GM23248 (cell line): ENCODE measurements around the gene CAPN2. TPM values are rescaled to one million over a fixed set of nuclear protein-coding genes. Genes with fewer than 3 reads are reported as not detected.

Experiments
- DNase-seq: peaks from one replicate; pipeline ENCODE4 v3.0.0-alpha.2; 2015
- H2AFZ ChIP-seq: fragments of 200-600 bp; sonication (generic); 2 replicates; pipeline ENCODE4 v1.6.1; 2016; ENCODE audit warnings: antibody characterized with exemption
- H3F3A ChIP-seq: fragments of 200-600 bp; sonication (generic); 2 replicates; pipeline ENCODE4 v1.6.1; 2016; ENCODE audit warnings: mild to moderate bottlenecking, antibody characterized with exemption, mixed run types; ENCODE audit not compliant: insufficient read depth
- H3K27ac ChIP-seq: fragments of 200-600 bp; sonication (generic); 2 replicates; pipeline ENCODE4 v1.5.1; 2016; ENCODE audit warnings: mild to moderate bottlenecking
- H3K27me3 ChIP-seq: fragments of 200-600 bp; sonication (generic); replicated peaks from 2 replicates; pipeline ENCODE4 v1.6.1; 2016; ENCODE audit warnings: mild to moderate bottlenecking; ENCODE audit not compliant: insufficient read depth
- H3K36me3 ChIP-seq: fragments of 200-600 bp; sonication (generic); 2 replicates; pipeline ENCODE4 v1.6.1; 2016; ENCODE audit warnings: low read depth, mild to moderate bottlenecking
- H3K4me1 ChIP-seq: fragments of 200-600 bp; sonication (generic); 2 replicates; pipeline ENCODE4 v1.6.1; 2016; ENCODE audit warnings: mild to moderate bottlenecking; ENCODE audit not compliant: insufficient read depth
- H3K4me2 ChIP-seq: fragments of 200-600 bp; sonication (generic); one replicate; pipeline ENCODE4 v1.6.1; 2016; ENCODE audit warnings: mild to moderate bottlenecking; ENCODE audit not compliant: unreplicated experiment
- H3K4me3 ChIP-seq: fragments of 200-600 bp; sonication (generic); 2 replicates; pipeline ENCODE4 v1.5.1; 2016; ENCODE audit warnings: mild to moderate bottlenecking
- H3K79me2 ChIP-seq: fragments of 200-600 bp; sonication (generic); 2 replicates; pipeline ENCODE4 v1.6.1; 2016; ENCODE audit warnings: mild to moderate bottlenecking; ENCODE audit not compliant: insufficient read depth
- H3K9ac ChIP-seq: fragments of 200-600 bp; sonication (generic); 2 replicates; pipeline ENCODE4 v1.6.1; 2016; ENCODE audit warnings: mild to moderate bottlenecking
- H3K9me2 ChIP-seq: fragments of 200-600 bp; sonication (generic); 2 replicates; pipeline ENCODE4 v1.6.1; 2016; ENCODE audit warnings: mixed run types, mild to moderate bottlenecking, moderate library complexity; ENCODE audit not compliant: insufficient read depth
- H3K9me3 ChIP-seq: fragments of 200-600 bp; sonication (generic); one replicate; pipeline ENCODE4 v1.6.1; 2017; ENCODE audit warnings: low read depth
- H4K20me1 ChIP-seq: fragments of 200-600 bp; sonication (generic); 2 replicates; pipeline ENCODE4 v1.6.0; 2016; ENCODE audit not compliant: insufficient read depth
- EZH2 ChIP-seq: fragments of 200-600 bp; sonication (generic); IDR thresholded peaks from 2 replicates; pipeline ENCODE4 v1.6.1; 2018; ENCODE audit warnings: antibody characterized with exemption, mild to moderate bottlenecking; ENCODE audit not compliant: insufficient read depth, poor library complexity, severe bottlenecking
- EZH2phosphoT487 ChIP-seq: fragments of 200-600 bp; sonication (generic); IDR thresholded peaks from 2 replicates; pipeline ENCODE4 v1.6.1; 2018; ENCODE audit warnings: antibody characterized with exemption, moderate library complexity, mild to moderate bottlenecking, low read depth; ENCODE audit not compliant: insufficient read depth
- WGBS, 2 experiments: methylation state at CpG; one replicate each; pipeline ENCODE4 v1.1.6; 2015 to 2017; ENCODE audit warnings: low lambda C conversion rate in 2 of 2, low coverage in 1 of 2; ENCODE audit errors: missing lambda C conversion rate in 2 of 2; 5-methylcytosine and 5-hydroxymethylcytosine counted together
- in situ Hi-C: fragments of 300-500 bp; cut with MboI; formaldehyde crosslinking; loops from 2 replicates; pipeline ENCODE4 v1.15.0; 2020
- polyA plus RNA-seq: library from polyadenylated mRNA; unstranded; fragments of >200 nt; fragmentation: Nextera tagmentation; extraction: Ambion mirVana; gene quantifications from 2 replicates; pipeline ENCODE4 v1.2.1, GENCODE V29; 2016
- total RNA-seq: library from RNA; depleted of rRNA; stranded (reverse); fragments of >200 nt; shearing (Covaris generic); gene quantifications from 2 replicates; pipeline ENCODE4 v1.2.3, GENCODE V29; 2014

The CAPN2 gene
- total and polyA plus RNA-seq, 2 experiments from 2014 or later = 214 to 261 TPM

DNA sequence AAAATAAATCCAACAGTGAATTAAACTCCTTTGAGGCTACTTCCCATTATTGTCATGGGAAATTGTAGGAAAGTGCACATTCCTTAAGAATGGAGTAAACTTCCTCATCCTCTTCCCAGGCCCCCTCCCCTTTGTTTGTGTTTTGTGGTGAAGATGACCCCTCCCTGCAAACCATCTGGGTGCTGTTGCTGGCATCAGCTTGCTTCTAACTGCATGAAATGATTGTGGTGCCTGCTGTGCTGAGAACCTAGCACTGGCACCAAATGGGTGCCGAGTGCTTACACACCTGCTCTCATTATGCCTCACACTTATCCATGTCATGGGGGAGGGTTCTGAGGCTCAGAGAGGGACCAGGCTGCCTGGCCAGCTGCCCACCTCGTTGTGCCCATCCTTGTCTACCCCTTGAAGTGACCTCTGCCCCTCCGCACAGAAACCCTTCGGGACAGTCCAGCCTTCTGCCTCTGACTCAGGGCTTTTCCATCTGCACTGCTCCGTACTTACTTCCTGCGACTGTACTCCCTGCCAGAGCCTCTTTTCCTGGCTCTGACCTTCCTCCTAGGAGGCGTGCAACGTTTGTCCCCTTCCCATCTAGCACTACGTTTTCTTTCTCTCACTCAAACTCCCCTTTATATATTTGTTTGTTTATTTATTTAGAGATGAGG, 30.6 kb downstream of the CAPN2 start:
- peaks cover 41% of the 10 kb centered on the region for H3F3A ChIP-seq
- no peak overlapping the region for H3K4me3 ChIP-seq
- no peak for DNase-seq
- peaks cover 7% of the 10 kb centered on the region for H3K4me1 ChIP-seq
- no peak overlapping the region for H3K9ac ChIP-seq
- H2AFZ ChIP-seq = no peak overlapping the region
- H3K9me2 ChIP-seq = no peaks in the 10 kb centered on the region
- no peak for TF ChIP-seq EZH2phosphoT487
- no peak for TF ChIP-seq EZH2
- no peaks in the 10 kb centered on the region for H3K27me3 ChIP-seq
- H4K20me1 ChIP-seq = no peaks in the 10 kb centered on the region
- H3K27ac ChIP-seq = no peak overlapping the region
- 60 to 74% methylated on average over 8 to 9 of the region's 9 CpGs for WGBS, 2 experiments
- in situ Hi-C loops = no loop called here
- no peaks in the 10 kb centered on the region for H3K9me3 ChIP-seq
- peaks cover 26% of the 10 kb centered on the region; the same call in 1 of the 2 replicates for H3K36me3 ChIP-seq
- H3K4me2 ChIP-seq = no peak overlapping the region
- peaks cover 68% of the 10 kb centered on the region for H3K79me2 ChIP-seq

DNA sequence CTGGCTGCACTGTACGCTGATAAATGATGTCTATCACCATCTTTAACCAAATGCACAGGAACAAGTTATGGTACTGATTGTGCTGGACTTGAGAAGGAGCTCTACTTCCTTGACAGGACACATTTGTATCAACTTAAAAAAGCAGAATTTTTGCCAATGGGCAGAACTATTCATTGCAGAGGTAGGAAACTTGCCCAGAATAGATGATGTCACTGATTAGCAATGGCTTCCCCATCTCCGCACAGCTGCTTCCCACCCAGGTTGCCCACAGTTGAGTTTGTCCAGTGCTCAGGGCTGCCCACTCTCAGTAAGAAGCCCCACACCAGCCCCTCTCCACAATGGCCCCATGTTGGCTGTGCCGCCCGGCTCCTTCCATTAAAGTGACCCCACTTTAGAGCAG, 33.4 kb downstream of the CAPN2 start:
- Histone ChIP-seq H3K36me3 (peaks cover 26% of the 10 kb centered on the region; the same call in 1 of the 2 replicates), H3K27me3 (no peaks in the 10 kb centered on the region), H3K27ac (no peak overlapping the region), H3K4me1 (peaks cover 10% of the 10 kb centered on the region), H3K9me3 (no peaks in the 10 kb centered on the region), H3K9me2 (no peaks in the 10 kb centered on the region), H3K4me3 (no peak overlapping the region), H3K79me2 (peaks cover 56% of the 10 kb centered on the region), H3K4me2 (no peak overlapping the region), H2AFZ (no peak overlapping the region), H3F3A (peaks cover 36% of the 10 kb centered on the region), H4K20me1 (no peaks in the 10 kb centered on the region), H3K9ac (no peak overlapping the region)
- TF ChIP-seq EZH2phosphoT487 (no peak), EZH2 (no peak)
- in situ Hi-C loops = no loop called here
- peak; percentile 74 for DNase-seq
- WGBS, 2 experiments = 74 to 80% methylated on average over 4 of the region's 4 CpGs

DNA sequence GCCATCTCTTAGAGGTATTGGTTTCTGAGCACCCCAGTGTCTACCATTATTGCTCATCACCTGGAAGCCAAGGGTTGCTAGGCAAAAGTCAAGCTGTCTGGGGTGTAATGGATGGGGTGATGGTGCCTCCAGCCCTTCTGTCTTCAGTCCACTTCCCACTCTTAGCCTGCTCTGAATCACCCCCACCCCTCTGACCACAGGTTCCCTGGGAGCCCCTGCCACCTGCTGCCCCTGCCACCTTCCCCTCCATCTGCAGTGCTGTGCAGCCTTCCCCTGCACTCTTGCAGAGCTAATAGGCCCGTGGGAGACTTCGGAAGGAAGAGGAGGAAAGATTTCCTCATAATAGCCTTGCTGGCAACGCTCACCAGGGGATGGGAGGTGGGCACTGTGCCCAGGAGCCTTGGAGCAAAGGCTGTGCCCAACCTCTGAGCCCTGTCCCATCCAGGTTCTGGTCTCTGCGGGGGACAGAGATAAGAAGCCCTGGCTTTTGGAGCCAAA, 35.5 kb downstream of the CAPN2 start:
- peak overlapping the region; percentile 2; the same call in 1 of the 2 replicates for H3K27ac ChIP-seq
- H3K9ac ChIP-seq = 0 out of 2 replicates have a peak overlapping the region, but pooled peaks have one; percentile 25
- no peak overlapping the region for H3K4me2 ChIP-seq
- no peaks in the 10 kb centered on the region for H3K9me3 ChIP-seq
- H3K36me3 ChIP-seq = peaks cover 42% of the 10 kb centered on the region; the same call in 1 of the 2 replicates
- WGBS, 2 experiments = 26 to 32% methylated on average over 4 of the region's 4 CpGs
- no peak overlapping the region for H3K4me3 ChIP-seq
- H3K9me2 ChIP-seq = no peaks in the 10 kb centered on the region
- no peaks in the 10 kb centered on the region for H3K27me3 ChIP-seq
- H3F3A ChIP-seq = peaks cover 36% of the 10 kb centered on the region
- in situ Hi-C loops = no loop called here
- no peaks in the 10 kb centered on the region for H4K20me1 ChIP-seq
- peak; percentile 48 for DNase-seq
- no peak overlapping the region for H2AFZ ChIP-seq
- peaks cover 10% of the 10 kb centered on the region for H3K4me1 ChIP-seq
- TF ChIP-seq EZH2phosphoT487 (no peak), EZH2 (no peak)
- peaks cover 39% of the 10 kb centered on the region for H3K79me2 ChIP-seq

- H4K20me1 ChIP-seq = no peaks in the 10 kb centered on the region
- no peak overlapping the region for H3K4me2 ChIP-seq
- no peaks in the 10 kb centered on the region for H3K9me3 ChIP-seq
- WGBS, 2 experiments = 59 to 60% methylated on average over 7 to 18 of the region's 18 CpGs
- no peaks in the 10 kb centered on the region for H3K9me2 ChIP-seq
- peak overlapping the region; percentile 2; the same call in 1 of the 2 replicates for H3K27ac ChIP-seq
- peaks cover 10% of the 10 kb centered on the region for H3K4me1 ChIP-seq
- H3F3A ChIP-seq = peaks cover 34% of the 10 kb centered on the region
- TF ChIP-seq EZH2 = no peak
- TF ChIP-seq EZH2phosphoT487 = no peak
- peaks cover 46% of the 10 kb centered on the region for H3K36me3 ChIP-seq
- in situ Hi-C loops = no loop called here
- no peak overlapping the region for H2AFZ ChIP-seq
- H3K9ac ChIP-seq = 0 out of 2 replicates have a peak overlapping the region, but pooled peaks have one; percentile 25
- H3K4me3 ChIP-seq = no peak overlapping the region
- DNase-seq = peak; percentile 58
- H3K27me3 ChIP-seq = no peaks in the 10 kb centered on the region
- peaks cover 34% of the 10 kb centered on the region for H3K79me2 ChIP-seq
These were observed 36.0 kb downstream of the CAPN2 start for GRCh38 chr1:223748405-223748772.
